Gastrocnemius medialis (tissue), 4 donors: Measurements from ENCODE around the gene CCSER1.

Experiments used
- CTCF ChIP-seq, 5 experiments: fragments of 450-650 bp in 3 of 5; fragments of 200-600 bp in 2 of 5; sonication (generic) in 2 of 5; IDR thresholded peaks in 4 of 5; conservative IDR thresholded peaks in 1 of 5; 1 replicate in 4 of 5; 2 replicates in 1 of 5; pipeline ENCODE4 v1.5.1; 2016 to 2019; ENCODE audit warnings: antibody characterized with exemption in 5 of 5, mild to moderate bottlenecking in 3 of 5, moderate library complexity in 3 of 5
- POLR2A ChIP-seq, 2 donors: fragments of 450-650 bp; IDR thresholded peaks; one replicate each; pipeline ENCODE4 v1.6.1; 2017; ENCODE audit warnings: antibody characterized with exemption in 2 of 2, mild to moderate bottlenecking in 2 of 2, moderate library complexity in 2 of 2

- TF ChIP-seq CTCF (IDR thresholded peaks at IDR 0.05 in 4 of 5, conservative IDR thresholded peaks at IDR 0.05 in 1 of 5) (no peak), POLR2A (IDR thresholded peaks at IDR 0.05) (no peak)
Observed at GRCh38 chr4:90542216-90542615, 415.0 kb downstream of the CCSER1 start.
